A549 (cell line): Measurements from ENCODE around the gene SLC38A4. TPM values are rescaled to one million over a fixed set of nuclear protein-coding genes. Genes with fewer than 3 reads are reported as not detected.

Experiments used
- ATAC-seq, 2 experiments: fragments of 200-7000 bp in 1 of 2; fragments of >200 bp in 1 of 2; cut with Nextera tagmentation in 1 of 2; cut with Tn5 transposase in 1 of 2; 3 replicates each; pipeline versions ENCODE4 v1.8.0 to v1.9.1; 2018 to 2020; ENCODE audit warnings: mild to moderate bottlenecking in 1 of 2, moderate library complexity in 1 of 2
- CTCF ChIA-PET: fragments of 300-600 bp; sonication (Branson Sonifier 250); formaldehyde crosslinking; extraction: SDS; loops from one replicate; lab custom pipeline; 2021; ENCODE audit warnings: antibody characterized with exemption, inconsistent platforms; lab: Yijun Ruan, JAX
- POLR2A ChIA-PET: fragments of 350-600 bp; formaldehyde crosslinking; extraction: SDS; loops from one replicate; lab custom pipeline; 2021; ENCODE audit warnings: antibody characterized with exemption, inconsistent platforms; lab: Yijun Ruan, JAX
- DNase-seq, 2 experiments: peaks; one replicate each; pipeline versions ENCODE4 v3.0.0 to v3.0.0-alpha.2; 2011 to 2016; ENCODE audit warnings: low read depth in 1 of 2, low spot score in 1 of 2
- FAIRE-seq: peaks from 2 replicates; lab custom pipeline; 2011; peaks lifted over from hg19 to GRCh38; lab: Jason Lieb, UNC
- H3K27ac ChIP-seq, 2 experiments: fragments of >200 bp; sonication (Bioruptor Twin); formaldehyde crosslinking; 3 replicates each; pipeline ENCODE4 v1.5.1; 2016 to 2017
- H3K4me1 ChIP-seq: fragments of >200 bp; sonication (Bioruptor Twin); formaldehyde crosslinking; 3 replicates; pipeline ENCODE4 v1.6.1; 2016
- H3K4me2 ChIP-seq: fragments of >200 bp; sonication (Bioruptor Twin); formaldehyde crosslinking; 3 replicates; pipeline ENCODE4 v1.6.1; 2016
- H3K4me3 ChIP-seq: fragments of >200 bp; sonication (Bioruptor Twin); formaldehyde crosslinking; 3 replicates; pipeline ENCODE4 v1.5.1; 2016
- H3K9me3 ChIP-seq: fragments of >200 bp; sonication (Bioruptor Twin); formaldehyde crosslinking; 3 replicates; pipeline ENCODE4 v1.6.1; 2016
- BCL3 ChIP-seq: fragments of >200 bp; sonication (Bioruptor Twin); formaldehyde crosslinking; IDR thresholded peaks from 3 replicates; pipeline ENCODE4 v1.6.1; 2016
- BHLHE40 ChIP-seq: IDR thresholded peaks from 2 replicates; pipeline ENCODE4 v1.6.1; 2012; ENCODE audit warnings: low read depth, low read length, inconsistent platforms
- CBX8 ChIP-seq: fragments of 200-600 bp; sonication (generic); IDR thresholded peaks from 2 replicates; pipeline ENCODE4 v1.6.1; 2016
- HDAC2 ChIP-seq: fragments of 200-600 bp; sonication (generic); IDR thresholded peaks from 2 replicates; pipeline ENCODE4 v1.6.1; 2016
- KDM5A ChIP-seq: fragments of 200-600 bp; sonication (generic); IDR thresholded peaks from 2 replicates; pipeline ENCODE4 v1.6.1; 2016; ENCODE audit warnings: antibody characterized with exemption, mild to moderate bottlenecking
- MAFK ChIP-seq: fragments of 450-650 bp; IDR thresholded peaks from 2 replicates; pipeline ENCODE4 v1.6.1; 2014; ENCODE audit not compliant: partially characterized antibody
- MAZ ChIP-seq: fragments of 150-350 bp; IDR thresholded peaks from 2 replicates; pipeline ENCODE4 v1.6.1; 2014; ENCODE audit warnings: antibody characterized with exemption, low read depth, low read length, borderline replicate concordance
- NFE2L2 ChIP-seq: fragments of 150-350 bp; conservative IDR thresholded peaks from 2 replicates; pipeline ENCODE4 v1.6.1; 2014; ENCODE audit warnings: low read length
- NPAS2 ChIP-seq: fragments of 250-450 bp; sonication (Bioruptor Pico); IDR thresholded peaks from 2 replicates; pipeline ENCODE4 v1.8.0; 2022; ENCODE audit warnings: mild to moderate bottlenecking, moderate library complexity, borderline replicate concordance
- RFX5 ChIP-seq: fragments of 450-650 bp; IDR thresholded peaks from 2 replicates; pipeline ENCODE4 v1.7.1; 2014; ENCODE audit warnings: antibody characterized with exemption, mild to moderate bottlenecking, moderate library complexity
- SMC3 ChIP-seq: fragments of >200 bp; sonication (Bioruptor Twin); formaldehyde crosslinking; IDR thresholded peaks from 3 replicates; pipeline ENCODE4 v1.6.1; 2018; ENCODE audit warnings: inconsistent platforms
- ZSCAN20 ChIP-seq: fragments of 250-450 bp; sonication (Bioruptor Pico); IDR thresholded peaks from 2 replicates; pipeline ENCODE4 v1.8.0; 2022; ENCODE audit warnings: mild to moderate bottlenecking, moderate library complexity
- WGBS: methylation state at CpG from one replicate; pipeline ENCODE4 v1.1.6; 2017; ENCODE audit errors: missing lambda C conversion rate; 5-methylcytosine and 5-hydroxymethylcytosine counted together
- polyA plus RNA-seq, 4 experiments: library from polyadenylated mRNA; depleted of rRNA in 3 of 4; stranded (reverse); fragments of >200 nt; fragmentation: RNase III in 1 of 4; extraction: RNeasy Plus Mini Kit Qiagen cat#74134 plus additional on column Dnase treatment in 1 of 4; gene quantifications; 2 replicates in 3 of 4; 3 replicates in 1 of 4; pipeline ENCODE4 v1.2.3, GENCODE V29; 2011 to 2017
- TF ChIP-seq, protein P1 (sequence below): fragments of >200 bp; sonication (Bioruptor Twin); formaldehyde crosslinking; IDR thresholded peaks from 2 replicates; pipeline ENCODE4 v1.6.1; 2016
- TF ChIP-seq, protein P2 (sequence below): fragments of >200 bp; sonication (Bioruptor Twin); formaldehyde crosslinking; IDR thresholded peaks from 3 replicates; pipeline ENCODE4 v1.5.1; 2016
- TF ChIP-seq, protein P3 (sequence below): fragments of 250-450 bp; sonication (Bioruptor Pico); IDR thresholded peaks from 2 replicates; pipeline ENCODE4 v1.5.0; 2020; ENCODE audit warnings: low read depth, mild to moderate bottlenecking, moderate library complexity
- TF ChIP-seq, protein P4 (sequence below): fragments of 450-650 bp; IDR thresholded peaks from 2 replicates; pipeline ENCODE4 v1.6.1; 2014; ENCODE audit warnings: antibody characterized with exemption

Gene SLC38A4
- polyA plus RNA-seq, 2 of the 4 experiments (the other 2 are of a cell fraction) = 0.09 to 0.30 TPM

DNA sequence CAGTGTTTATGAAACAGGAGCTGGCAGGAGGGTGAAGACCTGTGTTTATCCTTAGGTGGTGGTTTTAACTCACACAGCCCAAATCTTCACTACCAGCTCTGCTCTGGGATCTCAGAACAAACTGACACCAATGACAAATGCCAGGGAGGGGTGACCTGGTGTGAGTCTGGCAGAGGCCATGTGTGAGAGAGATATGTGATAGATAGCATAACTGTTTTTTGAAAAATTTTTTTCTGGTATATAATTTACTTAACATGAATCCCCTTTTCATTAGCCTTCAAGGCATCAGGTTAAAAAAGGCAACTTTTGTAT is 51.5 kb downstream of the SLC38A4 start:
- ChIA-PET POLR2A (no interaction called here), CTCF (no interaction called here)
- Histone ChIP-seq H3K4me1 (peaks cover 9% of the 10 kb centered on the region; the same call in 2 of the 3 replicates), H3K9me3 (no peaks in the 10 kb centered on the region), H3K4me3 (no peak overlapping the region), H3K27ac (peak overlapping the region in 1 of 2 experiments; percentile 21; a peak in 1 of 6 replicates), H3K4me2 (no peak overlapping the region)
- ATAC-seq = no peak
- TF ChIP-seq ZSCAN20 (CRISPR knock-in tag) = no peak
- TF ChIP-seq, protein P1, sequence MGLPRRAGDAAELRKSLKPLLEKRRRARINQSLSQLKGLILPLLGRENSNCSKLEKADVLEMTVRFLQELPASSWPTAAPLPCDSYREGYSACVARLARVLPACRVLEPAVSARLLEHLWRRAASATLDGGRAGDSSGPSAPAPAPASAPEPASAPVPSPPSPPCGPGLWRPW = no peak
- TF ChIP-seq HDAC2 = no peak
- TF ChIP-seq, protein P2, sequence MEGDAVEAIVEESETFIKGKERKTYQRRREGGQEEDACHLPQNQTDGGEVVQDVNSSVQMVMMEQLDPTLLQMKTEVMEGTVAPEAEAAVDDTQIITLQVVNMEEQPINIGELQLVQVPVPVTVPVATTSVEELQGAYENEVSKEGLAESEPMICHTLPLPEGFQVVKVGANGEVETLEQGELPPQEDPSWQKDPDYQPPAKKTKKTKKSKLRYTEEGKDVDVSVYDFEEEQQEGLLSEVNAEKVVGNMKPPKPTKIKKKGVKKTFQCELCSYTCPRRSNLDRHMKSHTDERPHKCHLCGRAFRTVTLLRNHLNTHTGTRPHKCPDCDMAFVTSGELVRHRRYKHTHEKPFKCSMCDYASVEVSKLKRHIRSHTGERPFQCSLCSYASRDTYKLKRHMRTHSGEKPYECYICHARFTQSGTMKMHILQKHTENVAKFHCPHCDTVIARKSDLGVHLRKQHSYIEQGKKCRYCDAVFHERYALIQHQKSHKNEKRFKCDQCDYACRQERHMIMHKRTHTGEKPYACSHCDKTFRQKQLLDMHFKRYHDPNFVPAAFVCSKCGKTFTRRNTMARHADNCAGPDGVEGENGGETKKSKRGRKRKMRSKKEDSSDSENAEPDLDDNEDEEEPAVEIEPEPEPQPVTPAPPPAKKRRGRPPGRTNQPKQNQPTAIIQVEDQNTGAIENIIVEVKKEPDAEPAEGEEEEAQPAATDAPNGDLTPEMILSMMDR = no peak
- TF ChIP-seq, protein P3, sequence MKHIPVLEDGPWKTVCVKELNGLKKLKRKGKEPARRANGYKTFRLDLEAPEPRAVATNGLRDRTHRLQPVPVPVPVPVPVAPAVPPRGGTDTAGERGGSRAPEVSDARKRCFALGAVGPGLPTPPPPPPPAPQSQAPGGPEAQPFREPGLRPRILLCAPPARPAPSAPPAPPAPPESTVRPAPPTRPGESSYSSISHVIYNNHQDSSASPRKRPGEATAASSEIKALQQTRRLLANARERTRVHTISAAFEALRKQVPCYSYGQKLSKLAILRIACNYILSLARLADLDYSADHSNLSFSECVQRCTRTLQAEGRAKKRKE = no peak
- TF ChIP-seq, protein P4, sequence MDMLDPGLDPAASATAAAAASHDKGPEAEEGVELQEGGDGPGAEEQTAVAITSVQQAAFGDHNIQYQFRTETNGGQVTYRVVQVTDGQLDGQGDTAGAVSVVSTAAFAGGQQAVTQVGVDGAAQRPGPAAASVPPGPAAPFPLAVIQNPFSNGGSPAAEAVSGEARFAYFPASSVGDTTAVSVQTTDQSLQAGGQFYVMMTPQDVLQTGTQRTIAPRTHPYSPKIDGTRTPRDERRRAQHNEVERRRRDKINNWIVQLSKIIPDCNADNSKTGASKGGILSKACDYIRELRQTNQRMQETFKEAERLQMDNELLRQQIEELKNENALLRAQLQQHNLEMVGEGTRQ = no peak
- TF ChIP-seq MAZ = no peak
- no peak for TF ChIP-seq BCL3
- TF ChIP-seq SMC3 = no peak
- no peak for TF ChIP-seq NFE2L2
- FAIRE-seq = no peak
- DNase-seq = no peak

GRCh38 chr12:46773586-46774321 is 52.0 kb downstream of the SLC38A4 start:
- no peak for DNase-seq
- Histone ChIP-seq H3K9me3 (no peaks in the 10 kb centered on the region), H3K4me2 (0 out of 3 replicates have a peak overlapping the region, but pooled peaks have one; percentile 7), H3K4me3 (no peak overlapping the region), H3K4me1 (peaks cover 9% of the 10 kb centered on the region; the same call in 2 of the 3 replicates), H3K27ac (peak overlapping the region in 1 of 2 experiments; percentile 19; a peak in 1 of 6 replicates)
- FAIRE-seq = no peak
- TF ChIP-seq MAFK (no peak), CBX8 (no peak), BHLHE40 (no peak), KDM5A (no peak), RFX5 (no peak), NPAS2 (CRISPR knock-in tag) (no peak)
- TF ChIP-seq, protein P2 = no peak
- ChIA-PET CTCF (no interaction called here), POLR2A (no interaction called here)
- ATAC-seq = no peak; a peak in 1 of 6 replicates
- WGBS = 60% methylated on average over 4 of the region's 4 CpGs
